Prostate gland (tissue), 2 donors: ENCODE data around the gene SIGLEC6. TPM values are rescaled to one million over a fixed set of nuclear protein-coding genes. Genes with fewer than 3 reads are reported as not detected.

Experiments
- DNase-seq: peaks from one replicate; pipeline ENCODE4 v3.0.0-alpha.2; 2019; ENCODE audit warnings: low spot score
- H3K27ac ChIP-seq, 2 donors: fragments of 200-600 bp; sonication (generic); 2 replicates each; pipeline ENCODE4 v1.5.1; 2017 to 2019
- H3K27me3 ChIP-seq: fragments of 200-600 bp; sonication (generic); replicated peaks from 2 replicates; pipeline ENCODE4 v1.5.1; 2019; ENCODE audit not compliant: insufficient read depth
- H3K36me3 ChIP-seq, 2 donors: fragments of 200-600 bp; sonication (generic); 1 replicate in 1 of 2; 2 replicates in 1 of 2; pipeline versions ENCODE4 v1.5.1 to v1.8.1; 2017 to 2019
- H3K4me1 ChIP-seq: fragments of 200-600 bp; sonication (generic); replicated peaks from 2 replicates; pipeline ENCODE4 v1.5.1; 2019
- H3K4me3 ChIP-seq, 2 donors: fragments of 200-600 bp; sonication (generic); 2 replicates each; pipeline ENCODE4 v1.5.1; 2017 to 2019
- H3K9me3 ChIP-seq: fragments of 200-600 bp; sonication (generic); 2 replicates; pipeline ENCODE4 v1.5.1; 2017
- POLR2A ChIP-seq: fragments of 450-650 bp; IDR thresholded peaks from one replicate; pipeline ENCODE4 v1.6.1; 2016; ENCODE audit warnings: antibody characterized with exemption, mild to moderate bottlenecking
- POLR2AphosphoS5 ChIP-seq: sonication (generic); formaldehyde crosslinking; IDR thresholded peaks from one replicate; pipeline ENCODE4 v1.6.1; 2017; ENCODE audit warnings: antibody characterized with exemption
- WGBS: methylation state at CpG from one replicate; pipeline ENCODE4 v1.1.5; 2018; 5-methylcytosine and 5-hydroxymethylcytosine counted together
- intact Hi-C: fragments of 100-400 bp; cut with DNase I; formaldehyde crosslinking; loops from one replicate; pipeline ENCODE4 v1.14.2; 2022
- total RNA-seq, 2 donors: library from RNA; depleted of rRNA; stranded (reverse); fragments of >200 nt; gene quantifications; one replicate each; pipeline ENCODE4 v1.1.0, GENCODE V29; 2016
- TF ChIP-seq, protein P1 (sequence below), 4 experiments: fragments of 200-600 bp in 2 of 4; fragments of 450-650 bp in 2 of 4; sonication (generic) in 2 of 4; IDR thresholded peaks; 1 replicate in 3 of 4; 2 replicates in 1 of 4; pipeline ENCODE4 v1.5.1; 2016 to 2019; ENCODE audit warnings: antibody characterized with exemption in 4 of 4, mild to moderate bottlenecking in 2 of 4, moderate library complexity in 2 of 4

Gene SIGLEC6
- total RNA-seq, 2 donors from 2014 or later, result 0.68 TPM; not detected in 1

- no peaks in the 10 kb centered on the region for H3K27me3 ChIP-seq
- no peak overlapping the region for H3K27ac ChIP-seq
- intact Hi-C loops, result loop anchor here (10.0 kb wide), 1 partner anchor 295 kb away; no protein-coding TSS in a partner anchor
- no peaks in the 10 kb centered on the region for H3K9me3 ChIP-seq
- H3K4me3 ChIP-seq, result no peak overlapping the region
- H3K36me3 ChIP-seq, result no peaks in the 10 kb centered on the region
- no peak for DNase-seq
- no peaks in the 10 kb centered on the region for H3K4me1 ChIP-seq
- WGBS, result 79% methylated on average over 12 of the region's 12 CpGs
- TF ChIP-seq POLR2A, result no peak
- TF ChIP-seq, protein P1, sequence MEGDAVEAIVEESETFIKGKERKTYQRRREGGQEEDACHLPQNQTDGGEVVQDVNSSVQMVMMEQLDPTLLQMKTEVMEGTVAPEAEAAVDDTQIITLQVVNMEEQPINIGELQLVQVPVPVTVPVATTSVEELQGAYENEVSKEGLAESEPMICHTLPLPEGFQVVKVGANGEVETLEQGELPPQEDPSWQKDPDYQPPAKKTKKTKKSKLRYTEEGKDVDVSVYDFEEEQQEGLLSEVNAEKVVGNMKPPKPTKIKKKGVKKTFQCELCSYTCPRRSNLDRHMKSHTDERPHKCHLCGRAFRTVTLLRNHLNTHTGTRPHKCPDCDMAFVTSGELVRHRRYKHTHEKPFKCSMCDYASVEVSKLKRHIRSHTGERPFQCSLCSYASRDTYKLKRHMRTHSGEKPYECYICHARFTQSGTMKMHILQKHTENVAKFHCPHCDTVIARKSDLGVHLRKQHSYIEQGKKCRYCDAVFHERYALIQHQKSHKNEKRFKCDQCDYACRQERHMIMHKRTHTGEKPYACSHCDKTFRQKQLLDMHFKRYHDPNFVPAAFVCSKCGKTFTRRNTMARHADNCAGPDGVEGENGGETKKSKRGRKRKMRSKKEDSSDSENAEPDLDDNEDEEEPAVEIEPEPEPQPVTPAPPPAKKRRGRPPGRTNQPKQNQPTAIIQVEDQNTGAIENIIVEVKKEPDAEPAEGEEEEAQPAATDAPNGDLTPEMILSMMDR (IDR thresholded peaks at IDR 0.05), result no peak
- no peak for TF ChIP-seq POLR2AphosphoS5
These were observed 51.7 kb downstream of the SIGLEC6 start for GRCh38 chr19:51479531-51480331.

DNA sequence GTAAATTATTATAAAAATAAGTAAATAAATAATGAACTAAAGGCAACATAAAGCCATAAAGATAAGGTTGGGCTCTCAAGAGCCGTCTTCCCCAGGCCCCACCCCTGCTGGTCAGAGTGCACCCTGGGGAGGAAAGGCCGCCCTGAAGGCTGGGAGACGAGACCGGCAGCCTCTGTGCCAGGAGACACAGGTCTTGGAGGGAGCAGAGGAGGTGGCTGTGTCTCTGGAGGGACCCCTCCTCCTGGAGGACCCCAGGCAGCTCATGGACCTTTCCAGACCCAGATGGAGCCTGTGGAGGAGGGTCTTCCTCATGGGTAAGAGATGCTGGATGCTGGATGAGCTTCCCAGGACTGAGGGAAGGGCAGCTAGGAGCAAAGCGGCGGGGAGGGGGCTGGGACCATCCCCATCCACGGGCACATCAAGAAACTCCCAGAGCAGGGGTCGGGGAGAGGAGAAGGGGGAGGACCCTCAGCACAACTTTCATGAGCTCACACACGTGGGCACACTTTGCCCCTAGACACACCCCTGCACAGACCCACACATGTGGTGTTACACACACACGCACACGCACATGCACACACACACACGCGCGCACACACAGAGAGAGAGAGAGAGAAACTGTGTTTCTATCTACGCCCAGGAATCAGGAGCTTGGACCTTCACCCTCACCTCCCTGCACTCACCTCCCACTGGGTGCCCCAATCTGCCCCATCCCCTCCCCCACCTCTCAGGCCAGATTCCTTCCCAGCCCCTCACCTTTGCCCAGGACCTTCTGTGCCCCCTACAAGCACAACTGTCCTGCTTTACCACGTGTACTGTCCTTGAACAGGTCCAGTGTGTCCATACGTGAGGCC, 52.9 kb downstream of the SIGLEC6 start, which contains the start of gene CEACAM18:
CEACAM18 (plus strand) TSS at position 159 of the 854 bp plus-strand sequence.
- no peak within 1 kb of the TSS for H3K4me3 ChIP-seq
- no peak within 1 kb of the TSS for H3K27ac ChIP-seq
- H3K4me1 ChIP-seq, result no peaks in the 10 kb centered on the region
- no peak for DNase-seq
- TF ChIP-seq POLR2A (no peak), POLR2AphosphoS5 (no peak)
- TF ChIP-seq, protein P1 (IDR thresholded peaks at IDR 0.05), result no peak
- intact Hi-C loops, result loop anchor here (10.0 kb wide), 1 partner anchor 296 kb away; no protein-coding TSS in a partner anchor
- H3K27me3 ChIP-seq, result no peaks in the 10 kb centered on the region
- WGBS, result 66% methylated on average over 17 of the region's 17 CpGs
- no peaks in the 10 kb centered on the region for H3K9me3 ChIP-seq
- H3K36me3 ChIP-seq, result no peaks in the 10 kb centered on the region

- intact Hi-C loops, result loop anchor here (10.0 kb wide), 1 partner anchor 297 kb away; no protein-coding TSS in a partner anchor
- no peak for DNase-seq
- no peaks in the 10 kb centered on the region for H3K4me1 ChIP-seq
- no peak overlapping the region for H3K4me3 ChIP-seq
- no peaks in the 10 kb centered on the region for H3K27me3 ChIP-seq
- H3K9me3 ChIP-seq, result no peaks in the 10 kb centered on the region
- no peak overlapping the region for H3K27ac ChIP-seq
- TF ChIP-seq POLR2A, result no peak
- TF ChIP-seq, protein P1 (IDR thresholded peaks at IDR 0.05), result no peak
- WGBS, result 59% methylated on average over 5 of the region's 5 CpGs
- no peaks in the 10 kb centered on the region for H3K36me3 ChIP-seq
These were observed 54.1 kb downstream of the SIGLEC6 start for GRCh38 chr19:51477344-51477743.

DNA sequence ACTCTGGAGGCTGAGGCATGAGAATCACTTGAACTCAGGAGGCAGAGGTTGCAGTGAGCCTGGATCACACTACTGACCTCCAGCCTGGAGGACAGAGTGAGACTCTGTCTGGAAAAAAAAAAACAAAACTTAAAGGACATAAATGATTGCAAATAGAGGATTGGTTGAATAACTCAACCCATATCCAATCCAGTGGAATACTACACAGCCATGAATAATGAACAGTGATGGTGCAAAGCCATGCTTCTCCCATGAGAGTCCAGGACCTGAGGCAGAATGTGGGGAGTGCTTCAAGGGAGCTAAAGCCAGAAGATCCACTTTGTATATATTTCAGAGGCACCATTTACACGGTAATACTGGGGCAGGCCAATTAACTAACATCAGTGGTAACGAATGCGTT, 55.3 kb downstream of the SIGLEC6 start:
- no peak overlapping the region for H3K27ac ChIP-seq
- no peak for DNase-seq
- WGBS, result 92% methylated on average over 3 of the region's 3 CpGs
- TF ChIP-seq, protein P1 (IDR thresholded peaks at IDR 0.05), result no peak
- TF ChIP-seq POLR2AphosphoS5 (no peak), POLR2A (no peak)
- no peak overlapping the region for H3K4me3 ChIP-seq
- no peaks in the 10 kb centered on the region for H3K9me3 ChIP-seq
- H3K36me3 ChIP-seq, result no peaks in the 10 kb centered on the region
- H3K27me3 ChIP-seq, result no peaks in the 10 kb centered on the region
- no peaks in the 10 kb centered on the region for H3K4me1 ChIP-seq
- intact Hi-C loops, result loop anchor here (10.0 kb wide), 1 partner anchor 299 kb away; no protein-coding TSS in a partner anchor
